ENCODE results near the gene SCTR. TPM values are rescaled to one million over a fixed set of nuclear protein-coding genes. Genes with fewer than 3 reads are reported as not detected.
A peak's percentile ranks its signal among the peaks of the same experiment; 100 is the strongest.

The SCTR gene
- polyA plus RNA-seq, 3 donors: not detected

DNA sequence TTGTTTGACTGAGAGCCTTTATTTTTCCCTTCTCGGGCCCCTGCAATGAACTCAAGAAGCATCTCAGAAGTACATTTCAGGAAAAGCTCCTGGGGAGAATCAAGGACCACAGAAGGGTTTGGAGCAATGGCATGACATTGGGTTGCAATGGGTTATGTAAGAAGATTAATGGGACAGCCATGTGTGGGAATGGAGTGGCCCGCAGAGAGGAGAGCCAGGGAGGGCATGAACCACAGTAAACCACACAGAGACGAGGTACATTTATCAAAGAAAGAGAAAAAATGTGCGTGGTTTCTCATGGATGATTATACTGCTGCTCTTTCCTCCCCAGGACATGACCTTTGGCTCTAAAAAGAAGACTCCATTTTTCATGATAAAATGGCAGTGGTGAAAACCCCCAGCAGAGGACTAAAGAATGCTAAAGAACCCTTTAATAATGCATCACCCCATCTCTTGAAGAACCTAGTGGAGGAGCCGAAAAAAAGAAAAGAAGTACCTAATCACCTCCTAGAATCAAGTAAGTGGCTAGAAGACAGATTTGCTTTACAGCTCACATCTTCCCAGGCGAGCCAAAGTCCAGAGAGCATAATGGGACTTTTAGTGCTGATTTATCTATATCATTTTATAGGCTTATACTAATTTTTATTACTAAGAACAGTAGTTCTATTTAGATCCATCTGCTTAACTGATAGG is 21.6 kb upstream of the SCTR start:
- H3K27ac Mint-ChIP-seq: no peak overlapping the region
- H3K4me1 Mint-ChIP-seq: peaks cover 4% of the 10 kb centered on the region
- Histone ChIP-seq H3K4me3 (replicated peaks in 1 of 3; ENCODE audit: low read depth in 2 of 3, low read length in 3 of 3) (no peak overlapping the region), H3K27ac (ENCODE audit: low read depth in 1 of 2, low read length in 2 of 2) (no peak overlapping the region), H3K79me2 (ENCODE audit: insufficient read depth, low read length) (no peaks in the 10 kb centered on the region), H3K36me3 (replicated peaks in 1 of 2; ENCODE audit: control insufficient read depth in 1 of 2, insufficient read depth in 2 of 2, low read length in 2 of 2) (no peaks in the 10 kb centered on the region), H3K9ac (ENCODE audit: insufficient read depth, low read length, poor library complexity, severe bottlenecking) (no peak overlapping the region), H4K20me1 (ENCODE audit: insufficient read depth, low read length) (no peaks in the 10 kb centered on the region), H3K27me3 (ENCODE audit: control insufficient read depth in 2 of 2, insufficient read depth in 2 of 2, low read length in 2 of 2) (peaks cover 46 to 52% of the 10 kb centered on the region in 2 donors), H3K9me3 (replicated peaks in 1 of 2; ENCODE audit: control insufficient read depth in 1 of 2, insufficient read depth in 1 of 2, low read length in 2 of 2) (peaks cover 0 to 5% of the 10 kb centered on the region in 2 donors), H2AFZ (ENCODE audit: insufficient read depth, low read depth, low read length, poor library complexity, severe bottlenecking) (no peak overlapping the region), H3K4me2 (replicated peaks; ENCODE audit: extremely low read depth, low read length, poor library complexity, severe bottlenecking) (no peak overlapping the region), H3K4me1 (ENCODE audit: control insufficient read depth in 1 of 2, insufficient read depth in 2 of 2, low read length in 2 of 2) (peaks cover 0 to 8% of the 10 kb centered on the region in 2 donors)
- peaks cover 48 to 57% (median 52%) of the 10 kb centered on the region in 3 donors for H3K27me3 Mint-ChIP-seq (ENCODE audit: low read depth in 3 of 3)
- H3K36me3 Mint-ChIP-seq: peaks cover 0 to 7% of the 10 kb centered on the region in 2 donors
- peaks cover 0 to 19% (median 8%) of the 10 kb centered on the region in 7 donors for H3K9me3 Mint-ChIP-seq
- intact Hi-C loops (cut with micrococcal nuclease): no loop called here
- TF ChIP-seq CTCF (IDR thresholded peaks at IDR 0.05): no peak
- DNase-seq: no peak
- H3K4me3 Mint-ChIP-seq: peak overlapping the region in 1 of 2 donors; percentile 48
- WGBS (ENCODE audit: insufficient coverage): no CpG with 5 or more reads among the region's 6 CpGs

- peaks cover 0 to 7% of the 10 kb centered on the region in 2 donors for H3K36me3 Mint-ChIP-seq
- intact Hi-C loops (cut with micrococcal nuclease): no loop called here
- Histone ChIP-seq H3K36me3 (replicated peaks in 1 of 2; ENCODE audit: control insufficient read depth in 1 of 2, insufficient read depth in 2 of 2, low read length in 2 of 2) (no peaks in the 10 kb centered on the region), H3K4me3 (replicated peaks in 1 of 3; ENCODE audit: low read depth in 2 of 3, low read length in 3 of 3) (peak overlapping the region in 1 of 3 experiments; percentile 60), H2AFZ (ENCODE audit: insufficient read depth, low read depth, low read length, poor library complexity, severe bottlenecking) (peak overlapping the region; percentile 65), H3K9me3 (replicated peaks in 1 of 2; ENCODE audit: control insufficient read depth in 1 of 2, insufficient read depth in 1 of 2, low read length in 2 of 2) (peaks cover 0 to 5% of the 10 kb centered on the region in 2 donors), H3K79me2 (ENCODE audit: insufficient read depth, low read length) (no peaks in the 10 kb centered on the region), H3K4me2 (replicated peaks; ENCODE audit: extremely low read depth, low read length, poor library complexity, severe bottlenecking) (peak overlapping the region; percentile 76), H3K4me1 (ENCODE audit: control insufficient read depth in 1 of 2, insufficient read depth in 2 of 2, low read length in 2 of 2) (peaks cover 0 to 8% of the 10 kb centered on the region in 2 donors), H3K27ac (ENCODE audit: low read depth in 1 of 2, low read length in 2 of 2) (no peak overlapping the region), H3K27me3 (ENCODE audit: control insufficient read depth in 2 of 2, insufficient read depth in 2 of 2, low read length in 2 of 2) (peaks cover 46 to 52% of the 10 kb centered on the region in 2 donors), H3K9ac (ENCODE audit: insufficient read depth, low read length, poor library complexity, severe bottlenecking) (peak overlapping the region; percentile 51), H4K20me1 (ENCODE audit: insufficient read depth, low read length) (no peaks in the 10 kb centered on the region)
- peaks cover 4% of the 10 kb centered on the region for H3K4me1 Mint-ChIP-seq
- DNase-seq: no peak
- WGBS (ENCODE audit: insufficient coverage): 84% methylated on average over 4 of the region's 11 CpGs
- no peak for TF ChIP-seq CTCF (IDR thresholded peaks at IDR 0.05)
- H3K27ac Mint-ChIP-seq: no peak overlapping the region
- H3K27me3 Mint-ChIP-seq (ENCODE audit: low read depth in 3 of 3): peaks cover 52 to 60% (median 54%) of the 10 kb centered on the region in 3 donors
- peak overlapping the region; percentile 34 to 77 for H3K4me3 Mint-ChIP-seq
- peaks cover 0 to 21% (median 10%) of the 10 kb centered on the region in 7 donors for H3K9me3 Mint-ChIP-seq
Measured at GRCh38 chr2:119544939-119545475, 20.7 kb upstream of the SCTR start.

Data from CD14-positive monocyte (primary cell).